GM12872 (cell line): Measurements from ENCODE around the gene ALKBH8.

Experiments
- CTCF ChIP-seq: IDR thresholded peaks from 3 replicates; pipeline ENCODE4 v1.5.1; 2011; ENCODE audit warnings: low read depth, mild to moderate bottlenecking, low read length, moderate library complexity; ENCODE audit not compliant: insufficient read depth

Gene ALKBH8

GRCh38 chr11:107570015-107570414, 4.5 kb upstream of the ALKBH8 start:
- TF ChIP-seq CTCF = no peak

DNA sequence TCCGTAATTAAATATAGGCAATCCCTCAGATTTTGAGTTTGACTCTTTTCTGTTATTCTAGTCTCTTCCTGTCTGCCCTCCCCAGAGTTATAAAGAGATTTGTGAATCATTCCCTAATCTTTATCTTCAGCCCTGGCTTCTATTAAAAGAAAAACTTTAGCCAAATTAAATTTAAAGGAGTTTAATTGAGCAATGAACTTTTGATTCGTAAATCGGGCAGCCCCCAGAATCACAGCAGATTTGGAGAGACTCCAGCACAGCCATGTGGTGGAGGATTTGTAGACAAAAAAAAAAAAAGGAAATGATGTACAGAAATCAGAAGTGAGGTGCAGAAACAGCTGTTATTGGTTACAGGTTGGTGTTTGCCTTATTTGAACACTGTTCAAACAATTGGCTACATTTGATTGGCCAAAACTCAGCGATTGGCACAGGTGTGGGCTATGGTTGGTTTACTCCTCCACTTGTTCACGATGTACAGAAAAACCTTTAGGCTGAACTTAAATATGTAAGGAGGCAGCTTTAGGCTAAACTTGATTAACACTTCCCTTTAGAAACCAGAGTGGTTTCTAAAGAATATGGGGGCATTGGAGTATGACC, 2.3 kb upstream of the ALKBH8 start:
- TF ChIP-seq CTCF = no peak

DNA sequence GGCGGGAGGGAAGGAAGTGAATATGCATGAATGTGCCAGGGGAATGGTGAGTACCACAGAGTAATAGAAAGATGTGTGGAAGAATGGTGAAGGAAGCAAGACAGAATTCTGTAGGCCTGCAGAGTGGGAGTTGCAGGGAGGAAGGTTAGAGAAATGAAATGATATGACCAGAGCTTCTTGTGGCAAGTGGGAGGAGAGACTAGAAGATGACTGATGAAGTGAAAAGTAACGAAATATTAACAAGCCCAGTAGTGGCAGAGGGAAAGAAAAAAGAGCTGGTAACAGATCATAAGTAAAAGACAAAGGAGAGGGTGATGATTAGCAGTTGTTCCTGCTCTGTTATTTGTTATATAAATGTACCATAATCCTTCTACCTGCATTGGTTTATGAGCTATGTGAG, 1.0 kb upstream of the ALKBH8 start:
- no peak for TF ChIP-seq CTCF

DNA sequence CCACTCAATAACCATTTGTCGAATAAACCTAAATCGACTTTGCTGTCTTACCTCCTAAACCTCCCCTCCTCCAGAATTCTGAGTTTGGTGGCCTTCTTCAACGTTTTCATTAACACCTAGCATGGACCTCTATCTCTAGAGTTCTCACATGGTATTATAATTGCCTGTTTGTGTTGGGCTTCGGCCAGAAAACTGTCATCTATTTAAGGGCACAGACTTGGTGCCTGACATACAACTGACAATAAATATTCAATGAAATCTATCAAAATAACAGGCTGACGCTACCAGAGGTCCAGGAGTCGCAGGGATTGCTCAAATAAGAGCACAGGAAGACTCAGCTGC, 687 bp downstream of the ALKBH8 start:
- TF ChIP-seq CTCF = no peak

DNA sequence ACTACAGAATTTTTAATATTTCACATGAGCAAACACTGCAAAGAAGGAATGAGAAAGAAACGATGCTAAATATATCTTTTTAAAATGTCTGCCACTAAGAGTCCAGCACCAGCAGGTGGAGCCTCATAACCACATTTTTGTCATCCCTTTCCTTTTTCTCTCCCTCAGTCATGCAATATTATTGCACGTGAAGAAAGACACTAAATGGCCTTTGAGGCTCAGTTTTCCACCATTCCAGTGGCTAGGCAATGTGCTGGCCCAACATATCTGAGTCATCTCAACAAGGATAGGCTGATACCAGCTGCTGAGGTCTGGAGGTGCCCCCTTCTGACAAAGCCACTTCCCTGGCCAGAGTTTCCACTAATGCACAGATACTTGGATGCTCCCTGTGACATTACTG, 1.8 kb downstream of the ALKBH8 start:
- peak; percentile 67 for TF ChIP-seq CTCF

DNA sequence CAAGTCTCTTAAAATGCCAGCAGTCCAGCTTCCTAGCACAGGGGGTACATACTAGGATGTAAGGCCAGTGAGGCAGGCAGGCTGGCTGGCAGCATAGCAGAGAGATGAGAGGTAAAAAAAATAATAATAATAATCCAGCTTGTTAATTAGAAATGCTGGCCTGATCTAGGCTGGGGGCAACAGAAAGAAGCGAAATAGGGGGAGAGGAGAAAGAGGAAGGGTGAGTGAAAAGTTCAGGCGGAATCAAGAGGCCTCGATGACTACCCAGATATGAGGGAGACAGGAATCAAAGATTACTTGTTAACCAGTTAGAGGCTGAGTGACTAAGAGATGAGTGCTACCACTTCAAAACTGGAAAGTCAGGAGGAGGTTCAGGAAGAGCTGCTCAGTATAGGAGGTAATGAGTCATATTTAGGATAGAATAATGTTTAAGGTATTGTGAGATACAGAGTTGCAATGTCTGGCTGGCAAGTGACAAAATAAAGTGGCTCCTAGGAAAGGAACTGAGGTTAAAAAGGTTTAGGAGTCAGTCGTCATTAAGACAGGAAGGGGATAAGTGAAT, 2.8 kb downstream of the ALKBH8 start:
- no peak for TF ChIP-seq CTCF

DNA sequence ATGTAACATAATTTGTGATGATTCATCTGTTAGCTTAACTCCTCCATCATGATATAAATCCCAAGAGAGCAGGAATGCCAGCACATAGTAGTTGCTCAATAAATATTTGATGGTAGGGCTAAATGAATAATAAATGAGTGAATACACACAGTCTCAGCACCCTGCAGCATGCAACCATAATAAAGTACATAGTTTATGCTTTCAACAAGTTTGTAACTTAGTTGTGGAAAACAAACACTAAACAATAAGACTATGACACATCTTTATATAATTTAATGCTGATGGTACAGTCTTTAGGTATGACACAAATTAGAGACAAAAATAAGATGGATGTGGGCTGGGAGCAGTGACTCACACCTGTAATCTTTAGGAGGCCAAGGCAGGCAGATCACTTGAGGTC, 3.8 kb downstream of the ALKBH8 start:
- no peak for TF ChIP-seq CTCF

DNA sequence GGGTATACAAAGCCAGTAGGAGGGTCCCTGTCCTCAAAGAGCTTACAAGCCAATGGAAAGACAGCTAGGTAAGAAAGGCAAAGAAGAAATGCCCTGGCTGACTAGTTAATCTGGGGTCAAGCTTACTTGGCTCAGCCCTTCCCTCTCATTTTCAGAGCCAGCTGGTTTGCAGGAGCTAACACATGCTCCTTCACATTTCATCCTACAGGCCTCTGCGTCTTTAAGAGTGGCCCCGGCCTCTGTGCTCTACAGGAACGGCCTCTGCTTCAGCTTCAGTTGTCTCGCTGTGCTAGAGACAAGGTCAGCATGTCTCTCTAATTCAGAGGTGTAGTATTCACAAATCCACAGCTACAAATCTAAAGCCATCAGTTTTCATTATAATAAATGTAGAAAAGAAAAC, 15.2 kb downstream of the ALKBH8 start:
- no peak for TF ChIP-seq CTCF
